Activated CD8-positive, alpha-beta memory T cell treated with anti-CD3 and anti-CD28 coated beads, Interleukin-2, amount 10 ng/mL, durations not matched to agents 7 days and 5 days (primary cell): Measurements from ENCODE around the gene EMP2. TPM values are rescaled to one million over a fixed set of nuclear protein-coding genes. Genes with fewer than 3 reads are reported as not detected.
A peak's percentile ranks its signal among the peaks of the same experiment; 100 is the strongest.
"Not testable (repeated sequence)": the region's sequence is repeated elsewhere in the genome, so short reads cannot be mapped to it uniquely, and the experiment has no call there.

Experiments
- ATAC-seq: fragments of 150-1000 bp; cut with Tn5 transposase; one replicate; pipeline ENCODE4 v1.10.0; 2021; ENCODE audit warnings: moderate library complexity
- CTCF ChIA-PET: fragments of 350-600 bp; sonication (Branson Sonifier 250); formaldehyde crosslinking; loops from one replicate; lab custom pipeline; 2021; ENCODE audit warnings: antibody characterized with exemption; lab: Charles Lee
- DNase-seq: peaks from one replicate; pipeline ENCODE4 v3.0.0-alpha.2; 2020
- H3K27ac Mint-ChIP-seq: one replicate; pipeline ENCODE4 v1.8.0; 2021; ENCODE audit warnings: mild to moderate bottlenecking, mixed read lengths
- H3K27me3 Mint-ChIP-seq: one replicate; pipeline ENCODE4 v1.8.0; 2021; ENCODE audit warnings: mixed read lengths
- H3K36me3 Mint-ChIP-seq: one replicate; pipeline ENCODE4 v1.8.0; 2021; ENCODE audit warnings: mild to moderate bottlenecking, mixed read lengths
- H3K4me1 Mint-ChIP-seq: one replicate; pipeline ENCODE4 v1.8.0; 2021; ENCODE audit warnings: mixed read lengths
- H3K4me3 Mint-ChIP-seq: one replicate; pipeline ENCODE4 v1.8.0; 2021; ENCODE audit warnings: mild to moderate bottlenecking, moderate library complexity, mixed read lengths
- H3K9me3 Mint-ChIP-seq: one replicate; pipeline ENCODE4 v1.8.0; 2022; ENCODE audit warnings: low read depth, mixed read lengths
- total RNA-seq, 2 experiments: library from RNA; stranded (reverse); gene quantifications; one replicate each; pipeline ENCODE4 v1.2.3, GENCODE V29; 2021

Gene EMP2
- total RNA-seq, 2 experiments from 2014 or later: not detected

DNA sequence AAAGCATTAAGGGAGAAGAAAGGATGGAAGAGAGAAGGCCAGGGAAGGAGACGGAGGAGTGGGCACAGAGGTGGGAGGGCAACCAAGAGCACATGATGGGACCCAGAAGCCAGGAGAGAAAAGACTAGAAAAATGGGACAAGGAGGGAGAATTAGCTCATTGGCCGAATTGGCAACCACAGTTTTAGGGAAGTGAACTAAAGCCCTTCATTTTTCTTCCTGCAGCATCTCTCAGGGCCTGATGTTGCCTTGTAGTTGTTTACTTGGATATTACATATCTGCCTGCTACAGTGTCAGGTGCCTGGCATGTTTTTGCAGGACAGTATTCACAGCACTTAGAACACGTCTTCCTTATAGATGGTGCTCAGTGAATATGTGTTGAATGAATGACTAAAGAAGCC, 19.0 kb downstream of the EMP2 start:
- Mint-ChIP-seq H3K36me3 (no peaks in the 10 kb centered on the region), H3K27me3 (peaks cover 14% of the 10 kb centered on the region), H3K9me3 (no peaks in the 10 kb centered on the region), H3K4me3 (no peak overlapping the region), H3K27ac (no peak overlapping the region), H3K4me1 (no peaks in the 10 kb centered on the region)
- no peak for DNase-seq
- ATAC-seq: no peak
- CTCF ChIA-PET: no interaction called here

DNA sequence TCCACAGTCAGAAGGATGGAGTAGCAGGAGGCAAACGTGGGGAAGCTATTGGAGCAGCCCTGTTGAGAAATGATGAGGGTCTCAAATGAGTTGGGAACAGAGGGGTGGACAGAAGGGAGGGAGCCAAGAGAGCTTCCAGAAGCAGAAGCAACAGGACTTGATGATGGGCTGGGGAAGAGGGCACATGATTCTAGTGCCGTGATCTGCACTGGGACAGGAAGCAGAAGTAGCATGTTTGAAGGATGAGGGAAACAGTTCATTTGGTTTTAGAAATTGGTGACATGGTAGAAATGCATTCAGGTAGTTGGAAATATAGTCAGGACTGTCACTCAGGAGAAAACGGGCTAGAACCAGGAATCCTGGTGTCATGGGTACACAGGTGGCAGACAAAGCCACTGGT, 19.4 kb downstream of the EMP2 start:
- Mint-ChIP-seq H3K4me1 (no peaks in the 10 kb centered on the region), H3K27me3 (peaks cover 18% of the 10 kb centered on the region), H3K36me3 (no peaks in the 10 kb centered on the region), H3K4me3 (no peak overlapping the region), H3K27ac (no peak overlapping the region), H3K9me3 (no peaks in the 10 kb centered on the region)
- DNase-seq (no peak), ATAC-seq (no peak)
- CTCF ChIA-PET: no interaction called here

DNA sequence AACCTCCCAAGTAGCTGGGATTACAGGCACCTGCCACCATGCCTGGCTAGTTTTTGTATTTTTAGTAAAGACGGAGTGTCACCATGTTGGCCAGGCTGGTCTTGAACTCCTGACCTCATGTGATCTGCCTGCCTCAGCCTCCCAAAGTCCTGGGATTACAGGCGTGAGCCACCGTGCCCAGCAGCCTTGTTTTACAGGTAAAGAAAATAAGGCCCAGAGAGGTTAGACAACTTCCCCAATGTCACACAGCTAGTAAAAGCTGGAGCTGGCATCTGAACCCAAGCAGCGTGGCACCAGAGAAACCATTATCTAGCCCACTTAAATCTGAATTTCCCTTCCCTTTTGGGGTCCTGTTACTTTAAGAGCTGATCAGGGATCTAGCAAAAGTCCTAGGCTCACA, 20.6 kb downstream of the EMP2 start:
- H3K4me1 Mint-ChIP-seq, H3K27ac Mint-ChIP-seq, H3K4me3 Mint-ChIP-seq, ATAC-seq, CTCF ChIA-PET, H3K9me3 Mint-ChIP-seq, DNase-seq, H3K36me3 Mint-ChIP-seq: not testable (repeated sequence)
- peaks cover 22% of the 10 kb centered on the region for H3K27me3 Mint-ChIP-seq

DNA sequence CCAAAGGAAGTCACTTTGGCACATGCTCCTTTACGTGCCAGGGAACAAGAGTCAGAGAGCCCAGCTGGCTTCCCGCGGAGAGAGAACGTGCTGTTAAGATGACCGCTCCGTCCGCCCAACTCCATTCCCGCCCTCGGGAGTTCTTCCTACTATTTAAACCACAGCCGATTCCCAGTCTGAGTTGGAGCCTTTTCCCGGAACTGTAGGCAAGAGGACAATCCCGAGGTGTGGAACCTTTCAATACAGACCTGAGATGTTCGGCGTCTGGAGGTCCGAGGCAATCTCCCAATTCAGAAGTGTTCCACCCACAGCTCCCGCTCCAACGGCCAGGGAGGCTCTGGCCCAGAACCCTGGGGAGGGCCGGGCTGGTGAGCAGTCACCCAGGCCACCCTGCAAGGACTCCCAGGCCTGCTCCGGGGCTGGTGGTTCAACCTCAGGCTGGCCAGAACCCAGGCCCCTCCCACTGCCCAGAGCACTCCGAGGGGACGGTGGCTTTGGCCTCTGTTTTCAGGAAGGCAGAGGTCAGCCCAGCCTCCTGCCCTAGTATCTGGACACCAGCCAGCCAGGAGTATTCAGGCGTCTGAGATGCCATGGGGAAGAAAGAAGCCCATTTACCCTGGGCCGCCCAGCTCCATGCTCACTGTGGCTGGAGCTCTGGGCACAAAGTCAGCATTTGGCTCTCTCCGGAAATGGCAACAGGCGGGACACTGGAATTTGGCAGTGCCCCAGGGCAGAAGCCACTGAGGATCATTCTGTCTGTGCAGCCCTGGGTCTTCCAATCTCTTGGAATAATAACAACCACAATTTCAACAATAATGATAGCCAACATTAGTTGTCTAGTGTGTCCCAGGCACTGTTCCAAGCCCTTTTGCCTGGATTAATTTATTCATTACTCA, 21.4 kb downstream of the EMP2 start:
- Mint-ChIP-seq H3K4me3 (no peak overlapping the region), H3K9me3 (no peaks in the 10 kb centered on the region), H3K27ac (no peak overlapping the region), H3K4me1 (no peaks in the 10 kb centered on the region), H3K27me3 (peaks cover 22% of the 10 kb centered on the region), H3K36me3 (no peaks in the 10 kb centered on the region)
- CTCF ChIA-PET: no interaction called here
- ATAC-seq (no peak), DNase-seq (no peak)

DNA sequence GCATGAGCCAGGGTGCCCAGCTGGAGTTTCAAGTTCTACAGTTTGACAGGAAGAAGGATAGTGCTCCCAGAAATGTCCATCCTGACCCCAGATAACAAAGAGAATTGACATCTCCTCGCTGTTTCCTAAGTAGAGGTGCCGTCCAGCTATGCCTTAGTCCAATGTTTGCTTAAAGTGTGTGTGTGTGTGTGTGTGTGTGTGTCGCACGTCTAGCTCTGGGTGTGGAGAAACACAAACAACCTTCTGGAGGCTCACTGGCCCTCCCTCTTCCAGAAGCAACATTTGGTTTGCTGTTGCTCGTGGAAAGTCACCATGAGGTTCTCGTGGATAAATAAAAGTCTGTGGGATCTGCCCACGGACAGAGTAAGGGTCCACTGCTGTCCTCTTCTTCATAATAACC, 22.1 kb downstream of the EMP2 start:
- Mint-ChIP-seq H3K4me3 (no peak overlapping the region), H3K27ac (no peak overlapping the region), H3K4me1 (peaks cover 3% of the 10 kb centered on the region), H3K27me3 (peaks cover 26% of the 10 kb centered on the region), H3K36me3 (no peaks in the 10 kb centered on the region), H3K9me3 (no peaks in the 10 kb centered on the region)
- ATAC-seq: no peak
- CTCF ChIA-PET: interaction anchor here (0.7 kb wide), 1 partner anchor 160 kb away, joined by 3 read pairs; no protein-coding TSS in a partner anchor
- no peak for DNase-seq

DNA sequence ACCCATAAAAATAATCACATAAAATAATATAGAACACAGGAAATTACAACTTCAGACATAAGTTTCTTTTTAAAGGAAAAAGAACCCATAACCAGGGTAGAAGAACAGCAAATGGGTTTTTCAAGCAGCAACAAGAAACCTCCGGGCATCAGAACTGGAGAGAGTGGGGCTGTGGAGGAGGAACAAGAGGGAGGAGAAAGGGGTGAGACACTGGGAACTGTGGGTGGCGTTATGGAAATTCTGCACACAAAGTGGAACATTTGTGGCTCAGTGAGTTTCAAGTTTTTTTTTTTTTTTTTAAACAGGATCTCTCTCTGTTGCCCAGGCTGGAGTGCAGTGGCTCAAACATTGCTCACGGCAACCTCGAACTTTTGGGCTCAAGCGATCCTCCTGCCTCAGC, 22.6 kb downstream of the EMP2 start:
- DNase-seq (no peak), ATAC-seq (no peak)
- Mint-ChIP-seq H3K4me1 (peaks cover 8% of the 10 kb centered on the region), H3K36me3 (no peaks in the 10 kb centered on the region), H3K9me3 (no peaks in the 10 kb centered on the region), H3K27me3 (peaks cover 31% of the 10 kb centered on the region), H3K27ac (no peak overlapping the region), H3K4me3 (no peak overlapping the region)
- CTCF ChIA-PET: interaction anchor here (0.7 kb wide), 1 partner anchor 161 kb away, joined by 3 read pairs; no protein-coding TSS in a partner anchor

DNA sequence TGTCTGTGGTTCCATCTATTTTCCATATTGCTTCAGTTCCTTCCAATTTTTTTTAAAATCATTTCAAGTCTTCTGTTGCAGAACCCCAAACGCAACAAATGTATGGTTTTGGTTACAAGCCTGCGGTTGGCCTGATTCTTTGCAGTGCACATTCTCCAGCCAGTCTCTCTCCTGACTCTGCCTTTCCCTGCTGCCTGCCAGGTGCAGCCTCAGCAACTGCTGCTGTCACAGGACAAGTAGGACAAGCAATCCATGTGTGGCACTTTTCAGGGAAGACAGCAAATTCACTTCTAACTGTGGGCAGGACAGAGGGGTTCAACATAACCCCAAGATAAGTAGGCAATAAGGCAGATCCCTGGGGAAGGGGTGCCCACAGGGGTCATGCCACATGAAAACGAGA, 24.2 kb downstream of the EMP2 start:
- Mint-ChIP-seq H3K36me3 (no peaks in the 10 kb centered on the region), H3K27me3 (peaks cover 30% of the 10 kb centered on the region), H3K4me3 (no peak overlapping the region), H3K4me1 (peaks cover 10% of the 10 kb centered on the region), H3K27ac (no peak overlapping the region), H3K9me3 (no peaks in the 10 kb centered on the region)
- ATAC-seq: no peak
- CTCF ChIA-PET: no interaction called here
- DNase-seq: no peak

DNA sequence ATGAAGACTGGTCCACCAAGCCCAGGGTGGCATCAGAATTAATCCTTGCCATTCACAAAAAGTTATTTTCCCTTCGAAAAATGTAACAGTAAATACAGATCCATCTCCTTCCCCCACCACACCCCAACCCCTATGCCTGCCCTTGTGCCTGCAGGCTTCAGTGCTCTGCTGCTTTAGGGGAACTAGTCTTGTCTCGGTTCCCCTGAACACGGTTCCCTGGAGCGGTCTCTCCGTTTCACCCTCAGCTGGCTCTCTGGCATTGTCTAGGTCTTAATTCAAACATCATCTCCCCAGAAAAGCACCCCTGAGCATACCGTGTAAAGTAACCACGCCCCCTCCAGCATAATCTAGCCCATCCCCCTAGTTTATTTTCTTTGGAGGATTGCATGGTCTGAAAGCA, 25.8 kb downstream of the EMP2 start:
- no peak for ATAC-seq
- DNase-seq: no peak
- Mint-ChIP-seq H3K9me3 (no peaks in the 10 kb centered on the region), H3K36me3 (no peaks in the 10 kb centered on the region), H3K4me3 (no peak overlapping the region), H3K27ac (no peak overlapping the region), H3K27me3 (peaks cover 24% of the 10 kb centered on the region), H3K4me1 (peaks cover 10% of the 10 kb centered on the region)
- CTCF ChIA-PET: no interaction called here

DNA sequence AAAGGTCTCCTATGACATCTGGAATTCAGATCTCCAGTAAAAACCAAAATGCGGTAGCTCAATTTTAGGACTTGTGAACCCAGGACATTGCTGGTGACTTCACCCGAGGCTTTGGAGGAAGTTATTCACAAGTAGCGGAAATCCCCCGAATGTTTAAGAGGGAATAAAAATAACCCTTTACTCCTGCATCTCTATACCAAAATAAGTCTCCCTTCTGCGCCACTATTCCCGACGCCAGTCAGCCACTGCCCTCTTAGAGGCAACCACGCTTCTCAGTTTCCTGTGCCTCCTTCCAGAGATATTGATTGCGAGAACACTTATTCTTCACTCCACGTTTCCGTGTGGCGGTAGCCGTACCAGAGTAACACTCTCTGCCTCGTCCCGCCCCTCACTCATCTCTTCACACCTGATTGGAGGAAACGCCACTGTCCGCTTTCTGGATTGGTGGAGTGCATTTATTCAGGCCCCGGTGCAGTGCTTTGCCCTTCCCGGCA, 27.4 kb downstream of the EMP2 start:
- Mint-ChIP-seq H3K27ac (no peak overlapping the region), H3K4me1 (peaks cover 10% of the 10 kb centered on the region), H3K36me3 (no peaks in the 10 kb centered on the region), H3K9me3 (peaks cover 6% of the 10 kb centered on the region), H3K4me3 (peak overlapping the region; percentile 50), H3K27me3 (peaks cover 24% of the 10 kb centered on the region)
- CTCF ChIA-PET: interaction anchor here (1.1 kb wide), 1 partner anchor 14 kb away, joined by 4 read pairs; no protein-coding TSS in a partner anchor
- ATAC-seq (peak; percentile 78), DNase-seq (peak; percentile 54)

DNA sequence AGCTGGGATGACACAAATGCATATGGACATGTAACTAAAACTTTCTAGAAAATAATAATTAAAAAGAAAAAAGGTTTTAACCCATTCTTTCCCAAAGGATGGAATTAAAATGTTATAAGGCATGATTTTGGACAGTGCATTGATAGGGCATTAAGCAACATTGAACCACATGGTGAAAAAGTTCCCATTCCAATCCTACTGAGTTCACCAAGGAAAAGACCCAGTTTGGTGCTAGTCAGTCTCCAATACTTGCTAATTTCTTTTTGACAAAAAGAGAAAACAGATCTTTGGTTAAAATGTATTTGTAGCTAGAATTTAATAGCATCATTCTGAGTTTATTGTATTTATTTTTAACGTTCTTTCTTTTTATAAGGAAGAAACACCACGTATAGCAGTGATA, 28.1 kb downstream of the EMP2 start:
- H3K27ac Mint-ChIP-seq: no peak overlapping the region
- no peak overlapping the region for H3K4me3 Mint-ChIP-seq
- DNase-seq: no peak
- H3K36me3 Mint-ChIP-seq: no peaks in the 10 kb centered on the region
- CTCF ChIA-PET: interaction anchor here (0.7 to 1.1 kb wide), 2 partner anchors 15 to 22 kb away, joined by 4 read pairs; no protein-coding TSS in a partner anchor
- H3K4me1 Mint-ChIP-seq: peaks cover 10% of the 10 kb centered on the region
- no peak for ATAC-seq
- peaks cover 24% of the 10 kb centered on the region for H3K27me3 Mint-ChIP-seq
- H3K9me3 Mint-ChIP-seq: peaks cover 6% of the 10 kb centered on the region

DNA sequence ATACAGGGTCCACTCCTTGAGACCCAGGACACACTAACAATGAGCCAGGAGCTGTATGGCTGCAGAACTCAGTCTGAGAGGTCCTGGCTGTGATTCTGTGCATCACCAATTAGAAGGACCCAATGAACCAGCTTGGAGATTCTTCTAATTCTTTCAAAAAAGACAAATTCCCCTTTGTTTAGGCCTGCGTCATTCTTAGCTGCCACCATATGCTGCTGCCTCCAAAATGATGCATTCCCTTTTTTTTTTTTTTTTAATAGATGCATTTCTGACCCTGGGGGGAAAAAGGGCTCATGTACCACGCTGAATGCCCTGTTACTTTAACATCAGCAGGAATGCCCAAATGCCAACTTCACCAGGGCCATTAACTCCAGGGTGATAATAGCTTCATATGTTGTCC, 28.5 kb downstream of the EMP2 start:
- H3K4me3 Mint-ChIP-seq: no peak overlapping the region

DNA sequence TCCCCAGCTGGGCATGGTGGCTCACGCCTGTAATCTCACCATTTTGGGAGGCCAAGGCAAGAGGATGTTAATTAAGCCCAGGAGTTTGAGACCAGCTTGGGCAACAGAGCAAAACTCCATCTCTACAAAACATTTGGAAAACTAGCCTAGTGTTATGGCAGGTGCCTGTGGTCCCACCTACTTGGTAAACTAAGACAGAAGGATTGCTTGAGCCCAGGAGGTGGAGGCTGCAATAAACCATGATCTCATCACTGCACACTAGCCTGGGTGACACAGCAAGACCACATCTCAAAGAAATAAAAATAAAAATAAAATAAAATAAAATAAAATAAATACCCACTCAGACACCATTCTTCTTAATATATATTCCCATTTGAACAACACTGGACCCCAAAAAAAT, 32.0 kb downstream of the EMP2 start:
- Mint-ChIP-seq H3K27ac (no peak overlapping the region), H3K27me3 (peaks cover 11% of the 10 kb centered on the region), H3K4me3 (no peak overlapping the region), H3K9me3 (peaks cover 6% of the 10 kb centered on the region), H3K4me1 (peaks cover 9% of the 10 kb centered on the region), H3K36me3 (no peaks in the 10 kb centered on the region)
- DNase-seq: no peak
- CTCF ChIA-PET: no interaction called here
- no peak for ATAC-seq

More for the DNA sequence above, 28.5 kb downstream of the EMP2 start:
- CTCF ChIA-PET: interaction anchor here (0.7 to 1.1 kb wide), 2 partner anchors 15 to 22 kb away, joined by 4 read pairs; no protein-coding TSS in a partner anchor
- no peaks in the 10 kb centered on the region for H3K36me3 Mint-ChIP-seq
- H3K9me3 Mint-ChIP-seq: peaks cover 6% of the 10 kb centered on the region
- H3K27me3 Mint-ChIP-seq: peaks cover 24% of the 10 kb centered on the region
- H3K27ac Mint-ChIP-seq: no peak overlapping the region
- H3K4me1 Mint-ChIP-seq: peaks cover 10% of the 10 kb centered on the region
- DNase-seq (no peak), ATAC-seq (no peak)

DNA sequence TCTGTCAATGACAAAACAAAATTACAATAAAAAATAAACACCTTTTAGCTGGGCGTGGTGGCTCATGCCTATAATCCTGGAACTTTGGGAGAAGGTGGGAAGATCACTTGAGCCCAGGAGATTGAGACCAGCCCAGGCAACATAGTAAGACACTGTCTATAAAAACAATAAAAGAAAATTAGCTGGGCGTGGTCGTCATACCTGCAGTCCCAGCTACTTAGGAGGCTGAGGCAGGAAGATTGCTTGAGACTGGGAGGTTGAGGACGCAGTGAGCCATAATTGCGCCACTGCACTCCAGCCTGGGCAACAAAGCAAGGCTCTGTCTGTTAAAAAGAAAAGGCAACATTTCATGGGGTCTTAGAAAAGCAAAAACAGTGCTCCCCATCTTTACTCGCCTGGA, 32.7 kb downstream of the EMP2 start:
- no peak for DNase-seq
- H3K4me1 Mint-ChIP-seq: peaks cover 2% of the 10 kb centered on the region
- peaks cover 4% of the 10 kb centered on the region for H3K27me3 Mint-ChIP-seq
- no peak overlapping the region for H3K4me3 Mint-ChIP-seq
- CTCF ChIA-PET: no interaction called here
- no peak for ATAC-seq
- H3K36me3 Mint-ChIP-seq: no peaks in the 10 kb centered on the region
- peaks cover 6% of the 10 kb centered on the region for H3K9me3 Mint-ChIP-seq
- no peak overlapping the region for H3K27ac Mint-ChIP-seq
